ENCODE results near the gene RNF4. TPM values are rescaled to one million over a fixed set of nuclear protein-coding genes. Genes with fewer than 3 reads are reported as not detected.

RNF4 gene
- total RNA-seq, 6 experiments from 2014 or later: 46.1 to 52.8 (median 49.9) TPM

- no peak for DNase-seq
- no peaks in the 10 kb centered on the region; the same call in 1 of the 2 replicates for H3K27me3 Mint-ChIP-seq (ENCODE audit: insufficient read depth)
- no peak overlapping the region for H3K4me3 Mint-ChIP-seq
- H3K27ac Mint-ChIP-seq: no peak overlapping the region
- H3K9me3 Mint-ChIP-seq: no peaks in the 10 kb centered on the region
- no peaks in the 10 kb centered on the region for H3K36me3 Mint-ChIP-seq (ENCODE audit: low read depth)
- peaks cover 67% of the 10 kb centered on the region for H3K4me1 Mint-ChIP-seq (ENCODE audit: low read depth)
- TF ChIP-seq, protein P1, sequence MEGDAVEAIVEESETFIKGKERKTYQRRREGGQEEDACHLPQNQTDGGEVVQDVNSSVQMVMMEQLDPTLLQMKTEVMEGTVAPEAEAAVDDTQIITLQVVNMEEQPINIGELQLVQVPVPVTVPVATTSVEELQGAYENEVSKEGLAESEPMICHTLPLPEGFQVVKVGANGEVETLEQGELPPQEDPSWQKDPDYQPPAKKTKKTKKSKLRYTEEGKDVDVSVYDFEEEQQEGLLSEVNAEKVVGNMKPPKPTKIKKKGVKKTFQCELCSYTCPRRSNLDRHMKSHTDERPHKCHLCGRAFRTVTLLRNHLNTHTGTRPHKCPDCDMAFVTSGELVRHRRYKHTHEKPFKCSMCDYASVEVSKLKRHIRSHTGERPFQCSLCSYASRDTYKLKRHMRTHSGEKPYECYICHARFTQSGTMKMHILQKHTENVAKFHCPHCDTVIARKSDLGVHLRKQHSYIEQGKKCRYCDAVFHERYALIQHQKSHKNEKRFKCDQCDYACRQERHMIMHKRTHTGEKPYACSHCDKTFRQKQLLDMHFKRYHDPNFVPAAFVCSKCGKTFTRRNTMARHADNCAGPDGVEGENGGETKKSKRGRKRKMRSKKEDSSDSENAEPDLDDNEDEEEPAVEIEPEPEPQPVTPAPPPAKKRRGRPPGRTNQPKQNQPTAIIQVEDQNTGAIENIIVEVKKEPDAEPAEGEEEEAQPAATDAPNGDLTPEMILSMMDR (IDR thresholded peaks at IDR 0.05): no peak
These were observed 14.3 kb downstream of the RNF4 start for GRCh38 chr4:2483237-2483636.

DNA sequence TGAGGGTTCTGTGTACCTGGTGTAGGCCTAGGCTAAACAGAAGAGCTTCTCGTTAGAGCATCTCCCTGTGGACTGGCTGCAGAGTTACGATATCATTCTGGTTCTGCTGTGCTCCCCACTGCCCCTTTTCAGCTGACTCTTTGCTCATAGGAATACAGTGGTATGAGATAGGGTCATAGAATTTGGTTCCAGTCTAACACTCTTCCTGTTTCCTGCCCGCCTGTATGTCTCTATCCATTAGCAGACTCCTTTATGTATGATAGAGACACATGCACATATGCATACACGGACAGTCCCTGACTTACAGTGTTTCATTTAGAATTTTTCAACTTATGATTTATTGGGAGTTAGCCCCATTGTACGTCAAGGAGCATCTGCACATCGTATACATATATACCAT lies 15.3 kb downstream of the RNF4 start:
- no peak for DNase-seq
- TF ChIP-seq, protein P1 (IDR thresholded peaks at IDR 0.05): no peak
- Mint-ChIP-seq H3K36me3 (ENCODE audit: low read depth) (no peaks in the 10 kb centered on the region), H3K27me3 (ENCODE audit: insufficient read depth) (no peaks in the 10 kb centered on the region; the same call in 1 of the 2 replicates), H3K4me1 (ENCODE audit: low read depth) (peaks cover 57% of the 10 kb centered on the region), H3K9me3 (no peaks in the 10 kb centered on the region), H3K4me3 (no peak overlapping the region), H3K27ac (no peak overlapping the region)

DNA sequence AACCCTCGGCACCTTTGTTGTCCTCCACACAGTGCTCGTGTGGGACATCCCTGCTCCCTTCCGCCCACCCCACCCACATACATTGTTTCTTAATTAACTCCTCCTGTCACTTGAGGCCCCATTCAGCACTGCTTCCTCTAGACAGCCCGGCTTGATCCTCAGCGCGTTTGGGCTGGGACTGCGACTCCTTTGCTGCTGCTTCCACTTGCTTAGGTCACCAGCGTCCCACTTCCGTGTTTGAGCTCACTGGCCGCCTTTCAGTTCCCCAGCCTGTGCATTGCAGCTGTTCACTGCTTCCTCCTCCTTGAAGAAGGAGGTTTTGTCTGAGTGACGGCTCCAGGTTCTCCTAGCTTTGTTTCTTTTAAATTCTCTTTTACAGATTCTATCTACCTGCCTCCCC lies 16.1 kb downstream of the RNF4 start:
- no peaks in the 10 kb centered on the region for H3K9me3 Mint-ChIP-seq
- no peaks in the 10 kb centered on the region for H3K36me3 Mint-ChIP-seq (ENCODE audit: low read depth)
- no peak overlapping the region for H3K4me3 Mint-ChIP-seq
- TF ChIP-seq, protein P1 (IDR thresholded peaks at IDR 0.05): no peak
- H3K27ac Mint-ChIP-seq: peak overlapping the region; percentile 63
- H3K4me1 Mint-ChIP-seq (ENCODE audit: low read depth): peaks cover 63% of the 10 kb centered on the region
- no peak for DNase-seq
- H3K27me3 Mint-ChIP-seq (ENCODE audit: insufficient read depth): no peaks in the 10 kb centered on the region; the same call in 1 of the 2 replicates

GRCh38 chr4:2485956-2486355 lies 17.1 kb downstream of the RNF4 start:
- H3K27ac Mint-ChIP-seq: no peak overlapping the region
- peaks cover 8% of the 10 kb centered on the region for H3K36me3 Mint-ChIP-seq (ENCODE audit: low read depth)
- TF ChIP-seq, protein P1 (IDR thresholded peaks at IDR 0.05): no peak
- H3K4me3 Mint-ChIP-seq: no peak overlapping the region
- peaks cover 66% of the 10 kb centered on the region for H3K4me1 Mint-ChIP-seq (ENCODE audit: low read depth)
- H3K27me3 Mint-ChIP-seq (ENCODE audit: insufficient read depth): no peaks in the 10 kb centered on the region; the same call in 1 of the 2 replicates
- DNase-seq: no peak
- H3K9me3 Mint-ChIP-seq: no peaks in the 10 kb centered on the region

DNA sequence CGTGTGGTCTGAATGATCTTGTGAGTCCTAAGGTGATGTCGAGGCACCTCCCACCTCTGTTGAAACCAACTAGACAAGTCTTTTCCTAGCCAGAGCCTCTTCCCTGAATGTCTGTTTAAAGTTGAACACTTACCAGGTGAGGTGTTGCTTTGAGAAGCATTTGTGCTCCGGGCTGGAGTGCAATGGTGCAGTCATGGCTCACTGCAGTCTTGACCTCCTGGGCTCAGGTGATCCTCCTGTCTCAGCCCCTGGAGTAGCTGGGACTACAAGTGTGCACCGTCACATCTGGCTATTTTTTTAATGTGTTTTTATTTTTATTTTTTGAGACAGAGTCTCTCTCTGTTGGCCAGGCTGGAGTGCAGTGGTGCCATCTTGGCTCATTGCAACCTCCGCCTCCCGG lies 18.1 kb downstream of the RNF4 start:
- peaks cover 58% of the 10 kb centered on the region for H3K4me1 Mint-ChIP-seq (ENCODE audit: low read depth)
- no peak for DNase-seq
- no peaks in the 10 kb centered on the region for H3K9me3 Mint-ChIP-seq
- H3K27me3 Mint-ChIP-seq (ENCODE audit: insufficient read depth): no peaks in the 10 kb centered on the region; the same call in 1 of the 2 replicates
- TF ChIP-seq, protein P1 (IDR thresholded peaks at IDR 0.05): no peak
- no peak overlapping the region for H3K27ac Mint-ChIP-seq
- H3K4me3 Mint-ChIP-seq: no peak overlapping the region
- H3K36me3 Mint-ChIP-seq (ENCODE audit: low read depth): peaks cover 11% of the 10 kb centered on the region

DNA sequence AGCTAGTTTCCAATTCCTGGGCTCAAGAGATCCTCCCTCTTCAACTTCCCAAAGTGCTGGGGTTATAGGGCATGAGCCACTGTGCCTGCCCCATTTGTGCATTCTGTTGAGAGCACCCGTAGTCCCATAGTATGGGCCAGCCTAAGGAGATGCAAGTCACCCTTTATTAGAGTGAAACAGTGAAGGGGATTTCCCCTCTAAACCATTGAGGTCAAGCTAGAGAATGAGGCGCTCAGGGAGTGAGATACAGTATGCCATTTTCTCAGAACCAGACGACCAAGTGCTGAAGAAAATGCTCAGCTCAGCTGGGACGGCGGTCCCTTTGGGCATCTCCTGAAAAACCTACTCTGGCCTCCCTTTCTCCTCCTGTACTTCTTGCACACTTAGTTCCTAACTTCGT lies 18.7 kb downstream of the RNF4 start:
- Mint-ChIP-seq H3K36me3 (ENCODE audit: low read depth) (peaks cover 16% of the 10 kb centered on the region), H3K9me3 (no peaks in the 10 kb centered on the region), H3K27me3 (ENCODE audit: insufficient read depth) (no peaks in the 10 kb centered on the region; the same call in 1 of the 2 replicates), H3K4me1 (ENCODE audit: low read depth) (peaks cover 54% of the 10 kb centered on the region), H3K27ac (peak overlapping the region; percentile 40; the same call in 1 of the 2 replicates), H3K4me3 (no peak overlapping the region)
- no peak for DNase-seq
- TF ChIP-seq, protein P1 (IDR thresholded peaks at IDR 0.05): no peak
